HPDE6-E6E7 (cell line): Measurements from ENCODE around the gene CIPC.

Source experiments
- DNase-seq: peaks from one replicate; pipeline ENCODE4 v3.0.0; 2011; ENCODE audit warnings: missing footprints; ENCODE audit errors: extremely low spot score

Gene CIPC

DNA sequence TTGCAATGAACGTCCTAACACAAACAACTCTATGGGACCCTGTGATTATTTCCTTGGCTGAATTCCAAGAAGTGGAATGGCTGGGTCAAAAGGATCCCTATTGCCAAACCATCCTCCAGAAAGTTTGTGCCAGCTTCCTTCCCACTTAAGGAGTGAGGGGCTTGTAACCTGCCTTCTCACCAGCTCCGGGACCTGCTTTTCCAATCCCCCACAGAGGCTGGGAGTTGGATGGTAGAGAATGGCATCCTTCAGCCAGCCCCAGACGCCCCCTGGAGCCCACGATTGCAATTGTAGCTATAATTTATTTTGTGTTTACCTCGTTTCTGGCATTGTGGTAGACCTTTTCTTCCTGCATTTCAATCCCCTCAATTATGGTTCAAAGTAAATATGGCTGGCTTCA is 53.2 kb downstream of the CIPC start:
- no peak for DNase-seq

- DNase-seq, result peak; percentile 54
Observed at GRCh38 chr14:77151918-77152588, 54.0 kb downstream of the CIPC start.

- DNase-seq, result no peak
Observed at GRCh38 chr14:77153802-77154201, 55.7 kb downstream of the CIPC start.

- DNase-seq, result no peak
Observed at GRCh38 chr14:77154421-77154820, 56.4 kb downstream of the CIPC start.

GRCh38 chr14:77155083-77155482 is 57.0 kb downstream of the CIPC start:
- DNase-seq, result no peak

DNA sequence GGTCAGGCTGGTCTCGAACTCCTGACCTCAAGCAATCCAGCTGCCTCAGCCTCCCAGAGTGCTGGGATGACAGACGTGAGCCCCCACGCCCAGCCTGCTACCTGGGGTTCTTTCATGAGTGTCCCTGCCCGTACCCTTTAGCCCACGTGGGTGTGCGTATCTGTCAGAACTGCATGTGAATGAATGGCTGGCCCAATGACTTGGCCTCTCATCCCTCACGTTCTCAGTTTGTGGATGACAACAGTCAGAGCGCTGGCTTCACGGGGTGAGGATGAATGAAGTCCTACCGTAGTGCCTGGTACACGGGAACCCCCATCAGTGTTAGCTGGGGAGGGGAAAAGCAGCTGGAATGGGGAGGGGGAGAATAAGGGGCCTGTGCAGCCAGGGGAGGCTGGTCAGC is 59.7 kb downstream of the CIPC start:
- DNase-seq, result no peak

DNA sequence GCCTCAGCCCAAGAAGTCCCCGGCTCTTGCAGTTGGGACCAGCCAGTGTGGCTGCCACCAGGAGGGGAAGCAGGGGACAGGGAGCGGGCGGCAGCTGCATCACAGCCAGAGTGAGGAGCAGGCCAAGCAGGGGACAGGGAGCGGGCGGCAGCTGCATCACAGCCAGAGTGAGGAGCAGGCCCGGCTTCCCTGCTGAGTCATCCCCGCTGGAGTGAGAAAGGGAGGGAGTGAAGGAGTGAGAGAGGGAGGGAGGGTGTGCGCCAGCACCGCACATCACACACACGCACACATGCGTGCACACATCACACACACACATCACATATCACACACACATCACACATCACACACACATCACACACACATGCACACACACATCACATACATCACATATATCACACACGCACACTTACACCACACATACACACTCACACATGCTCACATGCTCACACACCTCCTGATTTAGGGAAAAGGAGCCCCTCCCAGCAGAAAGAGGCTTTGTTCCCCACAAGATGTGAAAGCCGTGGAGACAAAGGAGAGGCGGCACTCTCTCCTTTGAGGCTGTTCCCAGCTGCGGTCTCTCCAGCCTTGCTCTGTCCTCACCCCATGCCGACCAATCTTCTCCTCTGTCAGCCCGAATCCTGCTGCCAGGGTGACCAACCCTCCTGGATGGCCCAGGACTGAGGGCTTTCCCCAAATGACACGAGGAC is 60.3 kb downstream of the CIPC start:
- peak; percentile 57 for DNase-seq

DNA sequence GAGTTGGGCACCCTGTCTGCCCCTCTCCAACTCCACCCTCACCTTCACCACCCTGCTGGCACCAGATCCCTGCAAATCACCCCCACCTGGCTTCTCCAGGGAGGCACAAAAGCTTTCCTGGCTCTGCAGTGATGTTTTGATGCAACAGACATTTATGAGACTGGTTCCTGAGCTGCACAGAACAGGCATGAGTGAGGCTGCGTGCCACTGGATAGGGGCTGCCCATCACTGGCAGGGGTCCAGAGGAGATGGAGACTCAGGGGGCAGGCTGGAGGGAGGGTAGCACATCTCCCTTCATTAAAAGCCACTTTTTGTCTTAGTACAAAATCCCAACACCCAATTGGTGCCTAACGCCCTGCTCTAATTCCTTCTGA is 60.8 kb downstream of the CIPC start:
- DNase-seq, result no peak

- DNase-seq, result no peak
Observed at GRCh38 chr14:77161011-77161410, 63.0 kb downstream of the CIPC start.
